ENCODE data around the gene TOGARAM2.
A peak's percentile ranks its signal among the peaks of the same experiment; 100 is the strongest.

The TOGARAM2 gene

GRCh38 chr2:29000481-29000880 lies 19.4 kb downstream of the TOGARAM2 start:
- peak in 5 of 6 experiments; percentile 41 to 65 (median 48) for DNase-seq

DNA sequence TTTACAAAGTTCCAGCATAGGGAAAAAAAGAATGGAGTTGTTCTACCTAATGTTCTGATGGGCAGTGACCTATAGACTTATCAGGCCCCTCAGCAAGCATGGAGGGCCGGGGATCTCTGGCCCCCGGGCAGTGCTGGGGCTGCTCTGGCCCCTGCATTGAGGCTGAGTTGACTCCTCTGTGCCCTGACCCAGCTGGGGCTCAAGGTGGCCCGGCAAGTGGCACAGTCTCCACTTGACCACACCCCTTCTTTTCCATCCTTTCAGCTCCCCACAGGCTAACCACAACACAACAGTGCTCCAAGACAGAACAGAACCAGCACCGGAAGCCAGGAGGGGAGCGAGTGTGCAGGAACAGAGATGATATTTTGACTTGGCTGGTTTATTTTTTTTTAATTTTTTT lies 19.9 kb downstream of the TOGARAM2 start:
- peak in 4 of 6 experiments; percentile 8 to 29 (median 18) for DNase-seq

GRCh38 chr2:29001806-29002205 lies 20.7 kb downstream of the TOGARAM2 start:
- no peak for DNase-seq

- DNase-seq: no peak
These were observed 23.7 kb downstream of the TOGARAM2 start for GRCh38 chr2:29004755-29005154.

DNA sequence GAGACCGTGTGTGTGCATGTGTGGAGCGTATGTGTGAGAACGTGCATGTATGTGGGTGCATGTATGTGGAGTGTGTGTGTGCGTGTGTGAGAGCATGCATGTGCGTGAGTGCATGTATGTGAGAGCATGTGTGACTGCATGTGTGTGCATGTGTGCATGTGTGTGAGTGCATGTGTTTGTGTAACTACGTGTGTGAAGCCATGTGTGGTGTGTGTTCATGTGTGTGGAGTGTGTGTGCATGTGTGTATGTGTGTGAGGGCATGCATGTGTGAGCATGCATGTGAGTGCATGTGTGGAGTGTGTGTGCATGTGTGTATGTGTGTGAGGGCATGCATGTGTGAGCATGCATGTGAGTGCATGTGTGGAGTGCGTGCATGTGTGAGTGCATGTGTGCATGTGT lies 24.2 kb downstream of the TOGARAM2 start:
- no peak for DNase-seq

- no peak for DNase-seq
These were observed 25.2 kb downstream of the TOGARAM2 start for GRCh38 chr2:29006092-29006979.

- no peak for DNase-seq
These were observed 25.8 kb downstream of the TOGARAM2 start for GRCh38 chr2:29006980-29007301.

GRCh38 chr2:29009270-29009669 lies 28.2 kb downstream of the TOGARAM2 start:
- DNase-seq: no peak

DNA sequence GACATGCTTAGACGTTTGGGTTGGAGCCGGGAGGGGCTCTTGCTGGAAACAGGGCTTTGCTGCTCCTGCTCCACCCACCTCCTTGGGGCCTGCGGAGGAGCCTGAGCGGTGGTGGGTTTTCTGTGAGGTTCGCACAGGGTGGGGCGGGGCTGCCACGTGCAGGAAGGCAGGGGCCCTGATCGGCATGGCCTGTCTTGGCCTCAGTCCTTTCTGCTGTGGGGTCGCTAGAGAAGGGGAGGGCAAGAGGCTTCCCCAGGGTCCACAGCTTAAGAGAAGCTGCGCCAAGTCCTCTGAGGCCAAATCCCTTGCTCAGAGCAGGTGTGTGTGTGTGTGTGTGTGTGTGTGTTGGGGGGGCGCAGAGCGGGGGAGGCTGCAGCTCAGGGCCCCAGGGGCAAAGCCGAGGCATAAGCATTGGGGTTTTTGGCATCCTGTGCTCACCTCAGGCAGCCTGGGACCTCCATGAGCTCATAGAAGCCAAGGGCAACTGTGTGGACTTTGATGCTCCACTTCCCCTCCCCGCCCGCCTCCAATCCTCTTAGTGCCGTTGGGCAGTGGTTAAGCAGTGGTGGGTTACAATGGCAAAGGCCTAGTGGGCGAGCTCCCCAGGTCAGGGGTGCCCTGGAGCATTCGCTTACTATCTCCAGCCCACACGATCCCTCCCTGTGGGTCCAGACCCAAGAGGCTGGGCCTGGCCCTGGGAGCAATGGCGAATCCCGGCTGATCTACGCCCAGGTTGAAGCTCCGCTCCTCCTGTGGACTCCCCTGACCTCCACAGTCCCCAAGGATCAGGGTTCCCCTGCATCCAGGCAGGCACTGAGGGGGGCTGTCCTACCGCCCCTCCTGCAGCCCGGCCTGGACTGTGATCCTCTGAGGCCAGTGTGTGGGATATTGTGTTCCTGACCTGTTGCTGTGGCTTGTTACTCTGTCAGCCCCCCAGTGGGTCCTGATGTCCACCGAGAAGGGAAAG lies 28.9 kb downstream of the TOGARAM2 start:
- peak in 1 of 6 experiments; percentile 25 for DNase-seq

DNA sequence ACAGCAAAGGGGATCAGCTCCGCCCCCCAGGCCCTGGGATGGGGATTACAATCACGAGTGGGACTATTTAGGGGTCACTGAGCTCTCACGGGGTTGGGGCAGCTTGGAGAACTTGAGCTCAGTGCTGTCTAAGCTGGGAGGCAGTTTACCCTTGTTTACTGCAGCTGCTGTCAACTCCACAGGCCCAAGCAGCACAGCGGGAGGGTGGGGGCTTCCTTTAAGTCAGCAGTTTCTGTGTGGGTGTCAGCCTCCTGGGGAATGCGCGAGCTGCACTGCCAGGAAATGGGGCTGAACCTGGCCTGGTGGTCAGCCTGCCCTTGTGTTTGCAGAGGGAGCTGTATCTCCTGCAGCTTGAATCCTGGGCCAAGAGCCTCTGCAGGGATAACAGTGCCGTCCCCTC lies 29.8 kb downstream of the TOGARAM2 start:
- DNase-seq: peak in 5 of 6 experiments; percentile 27 to 68 (median 36)

GRCh38 chr2:29011418-29012060 lies 30.4 kb downstream of the TOGARAM2 start:
- peak; percentile 65 to 83 (median 74) for DNase-seq

GRCh38 chr2:29012211-29012681 lies 31.1 kb downstream of the TOGARAM2 start:
- no peak for DNase-seq

GRCh38 chr2:29013057-29013780 lies 32.1 kb downstream of the TOGARAM2 start:
- peak in 2 of 6 experiments; percentile 11 to 27 for DNase-seq

DNA sequence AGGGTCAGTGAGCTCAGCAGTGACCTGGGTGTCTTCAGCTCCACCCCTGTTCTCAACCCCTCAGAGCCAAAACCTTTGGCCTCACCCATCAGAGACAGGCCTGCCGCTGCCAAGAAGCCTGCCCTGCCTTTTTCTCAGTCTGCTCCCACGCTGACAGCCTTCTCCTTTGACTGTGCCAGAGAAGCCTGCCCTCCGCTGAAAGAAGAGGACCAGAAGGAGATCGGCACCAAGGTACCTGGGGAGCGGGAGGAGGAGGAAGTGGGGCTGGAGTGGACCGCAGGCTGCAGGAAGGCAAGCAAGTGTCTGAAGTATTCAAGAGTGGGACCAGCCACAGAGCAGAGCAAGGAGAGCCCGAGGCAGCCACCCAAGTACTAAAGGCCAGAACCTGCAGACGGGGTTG lies 33.2 kb downstream of the TOGARAM2 start:
- peak in 1 of 6 experiments; percentile 50 for DNase-seq

DNA sequence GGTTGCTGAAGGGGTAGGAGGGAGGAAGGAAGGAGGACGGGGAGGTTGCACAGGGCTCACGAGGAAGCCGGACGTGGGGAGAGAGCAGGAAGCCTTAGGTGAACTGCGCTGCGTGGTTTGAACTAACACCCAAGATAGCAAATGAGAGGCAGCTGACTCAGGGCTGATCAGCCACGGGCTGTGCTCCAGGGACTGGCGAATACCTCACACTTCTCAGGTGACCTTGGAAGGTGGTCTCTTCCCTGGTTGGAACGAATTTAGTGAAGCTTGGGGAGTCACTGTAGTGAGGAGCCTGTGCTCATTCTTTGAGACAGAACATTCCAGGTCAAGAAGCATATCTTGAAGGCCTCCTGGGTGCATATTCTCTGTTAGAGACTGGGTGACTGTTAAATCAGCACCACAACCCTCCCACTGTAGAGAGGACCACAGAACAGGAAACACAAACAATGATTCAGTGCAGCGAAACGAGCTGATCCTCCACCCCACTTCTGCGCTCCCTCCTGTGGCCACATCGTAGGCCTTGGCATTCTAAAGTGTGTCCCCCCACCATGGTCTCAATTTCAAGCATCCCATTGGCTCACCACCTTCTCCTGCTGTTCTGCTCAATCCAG lies 33.8 kb downstream of the TOGARAM2 start:
- DNase-seq: peak; percentile 28 to 82 (median 60)

GRCh38 chr2:29015701-29016470 lies 34.8 kb downstream of the TOGARAM2 start:
- no peak for DNase-seq

- DNase-seq: peak in 1 of 6 experiments; percentile 10
These were observed 35.4 kb downstream of the TOGARAM2 start for GRCh38 chr2:29016504-29016903.

- DNase-seq: no peak
These were observed 36.8 kb downstream of the TOGARAM2 start for GRCh38 chr2:29017716-29018435.

DNA sequence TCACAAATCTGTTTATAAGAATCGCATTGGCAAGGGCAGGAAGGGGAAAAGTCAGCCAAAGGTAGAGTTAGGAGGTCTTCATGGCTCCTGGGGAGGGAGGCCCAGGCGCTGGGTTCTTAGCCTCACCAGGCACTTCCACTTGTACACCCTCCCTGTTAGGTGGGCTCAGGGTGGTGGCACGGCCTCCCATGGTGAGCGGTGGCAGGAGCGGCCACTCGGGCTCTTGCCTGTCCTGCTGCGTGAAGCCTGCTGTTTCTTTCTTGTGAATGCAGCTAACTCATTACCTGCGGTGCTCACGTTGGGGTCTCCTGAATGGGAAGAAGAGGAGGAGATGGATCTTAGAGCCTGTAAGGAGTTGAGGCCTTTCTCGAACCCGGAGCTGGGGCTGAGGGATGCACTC lies 40.8 kb downstream of the TOGARAM2 start:
- DNase-seq: no peak

GRCh38 chr2:29022679-29023078 lies 41.6 kb downstream of the TOGARAM2 start:
- no peak for DNase-seq
